ENCODE data around the gene UBE2N.

Gene UBE2N, protein sequence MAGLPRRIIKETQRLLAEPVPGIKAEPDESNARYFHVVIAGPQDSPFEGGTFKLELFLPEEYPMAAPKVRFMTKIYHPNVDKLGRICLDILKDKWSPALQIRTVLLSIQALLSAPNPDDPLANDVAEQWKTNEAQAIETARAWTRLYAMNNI

DNA sequence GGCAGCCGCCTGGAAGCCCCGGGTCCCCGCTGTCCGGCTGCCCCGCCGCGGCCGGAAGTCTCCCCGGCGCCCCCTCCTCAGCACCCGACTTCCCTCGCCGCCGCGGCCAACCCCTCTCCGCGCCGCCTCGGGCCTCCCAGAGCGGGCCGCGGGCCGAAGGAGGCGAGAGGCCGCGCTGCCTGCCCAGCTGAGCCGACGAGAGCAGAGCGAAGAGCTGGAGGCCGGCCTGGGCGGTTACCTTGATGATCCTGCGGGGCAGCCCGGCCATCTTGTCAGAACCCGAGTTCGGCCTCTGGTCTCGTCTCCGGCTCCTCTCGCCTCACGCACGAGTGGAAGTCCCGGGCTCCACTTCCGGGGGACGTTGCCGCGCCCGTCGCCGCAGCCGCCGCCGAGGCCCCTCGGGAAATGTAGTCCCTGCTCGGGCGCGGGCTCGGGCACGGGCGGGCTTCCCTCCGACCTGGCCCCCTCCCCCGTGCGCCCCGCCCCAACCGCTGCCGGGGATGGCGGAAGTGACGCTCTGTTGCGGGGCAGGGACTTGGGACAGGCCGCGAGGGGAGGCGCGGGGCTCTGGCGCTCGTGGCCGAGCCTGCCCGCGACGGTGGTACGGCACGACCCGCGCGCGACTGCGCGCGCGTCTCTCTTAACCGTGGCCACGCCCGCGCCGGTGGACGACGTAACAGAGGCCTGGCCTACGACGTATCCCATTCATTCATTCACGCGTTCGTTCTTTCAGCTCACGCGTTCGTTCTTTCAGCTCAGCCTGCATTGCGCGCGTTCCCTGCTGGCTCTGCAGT is at the start of gene UBE2N:
Gene UBE2N (minus strand): TSS at position 331 of the 794 bp plus-strand sequence. CDS start 63 bp downstream, at position 268.
- TF ChIP-seq, protein P1, sequence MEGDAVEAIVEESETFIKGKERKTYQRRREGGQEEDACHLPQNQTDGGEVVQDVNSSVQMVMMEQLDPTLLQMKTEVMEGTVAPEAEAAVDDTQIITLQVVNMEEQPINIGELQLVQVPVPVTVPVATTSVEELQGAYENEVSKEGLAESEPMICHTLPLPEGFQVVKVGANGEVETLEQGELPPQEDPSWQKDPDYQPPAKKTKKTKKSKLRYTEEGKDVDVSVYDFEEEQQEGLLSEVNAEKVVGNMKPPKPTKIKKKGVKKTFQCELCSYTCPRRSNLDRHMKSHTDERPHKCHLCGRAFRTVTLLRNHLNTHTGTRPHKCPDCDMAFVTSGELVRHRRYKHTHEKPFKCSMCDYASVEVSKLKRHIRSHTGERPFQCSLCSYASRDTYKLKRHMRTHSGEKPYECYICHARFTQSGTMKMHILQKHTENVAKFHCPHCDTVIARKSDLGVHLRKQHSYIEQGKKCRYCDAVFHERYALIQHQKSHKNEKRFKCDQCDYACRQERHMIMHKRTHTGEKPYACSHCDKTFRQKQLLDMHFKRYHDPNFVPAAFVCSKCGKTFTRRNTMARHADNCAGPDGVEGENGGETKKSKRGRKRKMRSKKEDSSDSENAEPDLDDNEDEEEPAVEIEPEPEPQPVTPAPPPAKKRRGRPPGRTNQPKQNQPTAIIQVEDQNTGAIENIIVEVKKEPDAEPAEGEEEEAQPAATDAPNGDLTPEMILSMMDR (IDR thresholded peaks at IDR 0.05; ENCODE audit: low read depth, low read length): no peak
- peak within 1 kb of the TSS; percentile 69 for H3K4me3 ChIP-seq (ENCODE audit: low read depth, low read length)

DNA sequence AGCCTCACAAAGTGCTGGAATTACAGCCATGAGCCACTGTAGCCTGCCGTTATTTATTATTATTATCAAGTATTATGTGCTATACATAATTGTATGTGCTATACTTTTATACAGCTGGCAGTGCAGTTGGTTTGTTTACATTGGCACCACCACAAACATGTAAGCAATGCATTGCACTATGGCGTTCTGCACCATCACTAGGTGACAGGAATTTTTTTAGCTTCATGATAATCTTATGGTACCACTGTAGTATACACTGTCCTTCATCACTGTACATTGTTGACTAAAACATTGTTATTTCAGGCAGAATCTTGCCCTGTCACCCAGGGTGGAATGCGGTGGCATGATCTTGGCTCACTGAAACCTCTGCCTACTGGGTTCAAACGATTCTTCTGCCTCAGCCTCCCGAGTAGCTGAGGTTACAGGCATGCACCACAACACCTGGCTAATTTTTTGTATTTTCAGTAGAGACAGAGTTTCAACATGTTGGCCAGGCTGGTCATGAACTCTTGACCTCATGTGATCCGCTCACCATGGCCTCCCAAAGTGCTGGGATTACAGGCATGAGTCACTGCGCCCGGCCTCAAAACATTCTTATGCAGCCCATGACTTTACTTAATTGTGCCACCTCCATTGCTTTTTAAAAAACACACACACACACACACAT is 42.7 kb upstream of the UBE2N start:
- TF ChIP-seq, protein P1 (IDR thresholded peaks at IDR 0.05; ENCODE audit: low read depth, low read length): no peak

DNA sequence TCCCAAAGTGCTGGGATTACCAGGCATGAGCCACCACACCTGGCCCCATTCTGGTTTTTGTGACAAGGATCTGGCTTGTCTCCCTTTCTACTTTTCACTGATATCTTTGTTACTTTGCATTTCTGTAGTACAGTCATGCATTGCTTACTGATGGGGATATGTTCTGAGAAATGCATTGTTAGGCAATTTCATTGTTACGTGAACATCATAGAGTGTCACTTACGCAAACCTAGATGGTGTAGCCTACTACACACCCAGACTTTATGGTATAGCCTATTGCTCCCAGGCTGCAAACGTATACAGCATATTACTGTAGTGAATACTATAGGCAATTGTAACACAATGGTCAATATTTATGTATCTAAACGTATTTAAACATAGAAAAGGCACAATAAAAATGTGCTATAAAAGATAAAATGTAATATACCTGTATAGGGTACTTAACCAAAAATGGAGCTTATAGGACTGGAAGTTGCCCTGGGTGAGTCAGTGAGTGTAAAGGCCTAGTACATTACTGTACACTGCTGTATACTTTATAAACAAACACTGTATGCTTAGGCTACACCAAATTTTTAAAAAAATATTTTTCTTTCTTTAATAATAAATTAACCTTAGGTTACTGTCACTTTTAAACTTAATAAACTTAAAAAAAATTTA is 41.5 kb upstream of the UBE2N start:
- TF ChIP-seq, protein P1 (IDR thresholded peaks at IDR 0.05; ENCODE audit: low read depth, low read length): no peak
- H3K4me3 ChIP-seq (ENCODE audit: low read depth, low read length): no peak overlapping the region

More for the DNA sequence above, 42.7 kb upstream of the UBE2N start:
- H3K4me3 ChIP-seq (ENCODE audit: low read depth, low read length): no peak overlapping the region

DNA sequence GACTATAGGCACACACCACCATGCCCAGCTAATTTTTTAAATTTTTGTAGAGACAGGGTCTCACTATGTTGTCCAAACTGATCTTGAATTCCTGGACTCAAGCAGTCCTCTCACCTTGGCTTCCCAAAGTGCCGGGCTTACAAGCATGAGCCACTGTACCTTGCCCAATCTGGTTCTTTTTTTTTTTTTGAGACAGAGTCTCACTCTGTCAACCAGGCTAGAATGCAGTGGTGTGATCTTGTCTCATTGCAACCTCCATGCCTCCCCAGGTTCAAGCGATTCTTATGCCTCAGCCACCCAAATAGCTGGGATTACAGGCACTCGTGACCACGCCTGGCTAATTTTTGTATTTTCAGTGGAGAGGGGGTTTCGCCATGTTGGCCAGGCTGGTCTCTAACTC is 41.0 kb upstream of the UBE2N start:
- no peak overlapping the region for H3K4me3 ChIP-seq (ENCODE audit: low read depth, low read length)
- TF ChIP-seq, protein P1 (IDR thresholded peaks at IDR 0.05; ENCODE audit: low read depth, low read length): no peak

DNA sequence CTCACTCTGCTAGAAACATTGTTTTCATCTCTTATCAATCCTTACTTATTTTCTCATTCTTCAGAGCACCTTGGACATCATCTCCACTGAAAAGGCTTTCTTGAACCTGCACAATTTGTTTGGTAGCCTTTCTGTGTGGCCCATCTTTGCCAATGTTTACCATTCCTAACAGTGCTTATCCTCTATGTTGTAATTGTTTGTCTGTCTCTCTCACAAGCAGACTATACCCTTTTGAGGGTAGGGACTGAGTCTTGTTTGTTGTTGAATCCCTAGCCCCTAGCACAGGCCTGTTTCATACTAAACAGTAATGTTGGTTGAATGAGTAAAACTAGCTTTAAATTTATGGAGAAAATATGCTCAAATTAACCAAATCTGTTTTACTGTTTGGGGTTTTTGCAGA is 34.8 kb upstream of the UBE2N start:
- H3K4me3 ChIP-seq (ENCODE audit: low read depth, low read length): no peak overlapping the region
- TF ChIP-seq, protein P1 (IDR thresholded peaks at IDR 0.05; ENCODE audit: low read depth, low read length): no peak

DNA sequence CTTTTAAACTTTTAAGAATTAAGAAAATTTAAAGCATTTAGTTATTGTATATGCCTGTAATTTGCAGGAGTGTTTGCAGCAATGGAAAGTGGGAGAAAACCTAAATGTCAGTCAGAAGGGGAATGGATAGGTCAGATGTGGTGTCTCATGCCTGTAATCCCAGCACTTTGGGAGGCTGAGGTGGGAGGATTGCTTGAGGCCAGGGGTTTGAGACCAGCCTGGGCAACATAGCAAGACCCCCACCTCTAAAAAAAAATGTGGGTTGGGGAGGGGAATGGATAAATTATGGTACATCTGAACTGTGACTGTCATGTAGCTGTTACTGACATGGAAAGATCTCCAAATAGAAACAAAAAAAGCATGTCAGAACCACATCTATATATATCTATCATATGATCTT is 27.6 kb upstream of the UBE2N start:
- TF ChIP-seq, protein P1 (IDR thresholded peaks at IDR 0.05; ENCODE audit: low read depth, low read length): no peak
- H3K4me3 ChIP-seq (ENCODE audit: low read depth, low read length): no peak overlapping the region

Measured in WI38 (cell line).